Sigmoid colon (tissue), 7 donors: ENCODE data around the gene SCAF4. TPM values are rescaled to one million over a fixed set of nuclear protein-coding genes. Genes with fewer than 3 reads are reported as not detected.

ENCODE experiments used
- DNase-seq: peaks from one replicate; pipeline ENCODE4 v3.0.0-alpha.2; 2019
- H3K27ac ChIP-seq, 4 donors: fragments of 200-600 bp; sonication (generic); one replicate each; pipeline ENCODE4 v1.5.1; 2016 to 2019; ENCODE audit warnings: mild to moderate bottlenecking in 1 of 4
- H3K27me3 ChIP-seq, 3 donors: fragments of 200-600 bp; sonication (generic); one replicate each; pipeline ENCODE4 v1.5.1; 2019; ENCODE audit warnings: mild to moderate bottlenecking in 1 of 3
- H3K36me3 ChIP-seq, 4 donors: fragments of 200-600 bp; sonication (generic); one replicate each; pipeline ENCODE4 v1.5.1; 2016 to 2019
- H3K4me1 ChIP-seq, 4 donors: fragments of 200-600 bp; sonication (generic); one replicate each; pipeline ENCODE4 v1.5.1; 2017 to 2019
- H3K4me3 ChIP-seq, 4 donors: fragments of 200-600 bp; sonication (generic); one replicate each; pipeline ENCODE4 v1.5.1; 2017 to 2019; ENCODE audit warnings: mild to moderate bottlenecking in 2 of 4, moderate library complexity in 1 of 4
- H3K9me3 ChIP-seq, 4 donors: fragments of 200-600 bp in 3 of 4; sonication (generic) in 3 of 4; one replicate each; pipeline versions ENCODE4 v1.5.1 to v1.6.1; 2013 to 2019
- CTCF ChIP-seq, 4 experiments: fragments of 450-650 bp in 3 of 4; fragments of 200-600 bp in 1 of 4; IDR thresholded peaks; one replicate each; pipeline ENCODE4 v1.5.1; 2016 to 2019; ENCODE audit warnings: antibody characterized with exemption in 4 of 4, mild to moderate bottlenecking in 3 of 4, moderate library complexity in 2 of 4
- EP300 ChIP-seq, 4 donors: sonication (generic); formaldehyde crosslinking; IDR thresholded peaks; one replicate each; pipeline ENCODE4 v1.6.1; 2017; ENCODE audit warnings: antibody characterized with exemption in 4 of 4
- POLR2A ChIP-seq, 2 donors: fragments of 450-650 bp; IDR thresholded peaks; one replicate each; pipeline ENCODE4 v1.6.1; 2016; ENCODE audit warnings: antibody characterized with exemption in 2 of 2, mild to moderate bottlenecking in 2 of 2, moderate library complexity in 2 of 2
- POLR2AphosphoS5 ChIP-seq, 4 donors: sonication (generic); formaldehyde crosslinking; IDR thresholded peaks; one replicate each; pipeline ENCODE4 v1.6.1; 2017; ENCODE audit warnings: antibody characterized with exemption in 4 of 4
- WGBS, 2 donors: extraction: QIAGEN DNeasy Blood & Tissue Kit; methylation state at CpG; one replicate each; pipeline ENCODE4 v1.1.7; 2013; 5-methylcytosine and 5-hydroxymethylcytosine counted together
- intact Hi-C: fragments of 100-400 bp; cut with DNase I; formaldehyde crosslinking; loops from one replicate; pipeline ENCODE4 v1.15.1; 2023
- polyA plus RNA-seq, 3 donors: library from polyadenylated mRNA; stranded (reverse); fragments of 200-250 nt; gene quantifications; one replicate each; pipeline ENCODE4 v1.2.3, GENCODE V29; 2013
- small RNA-seq, 3 donors: library from RNA; depleted of rRNA; stranded (forward); fragments of <200 nt; gene quantifications; one replicate each; pipeline ENCODE3, GENCODE V24; 2016
- total RNA-seq, 4 donors: library from RNA; depleted of rRNA; stranded (reverse); fragments of >200 nt; gene quantifications; one replicate each; pipeline ENCODE4 v1.1.0, GENCODE V29; 2016
- donor health status: healthy with polysubstance abuse.
- donor health status: Bipolar disorder and iron deficiency.
- donor health status: healthy.

The SCAF4 gene
- total and polyA plus RNA-seq, 7 donors = 6.0 to 19.1 (median 11.4) TPM

DNA sequence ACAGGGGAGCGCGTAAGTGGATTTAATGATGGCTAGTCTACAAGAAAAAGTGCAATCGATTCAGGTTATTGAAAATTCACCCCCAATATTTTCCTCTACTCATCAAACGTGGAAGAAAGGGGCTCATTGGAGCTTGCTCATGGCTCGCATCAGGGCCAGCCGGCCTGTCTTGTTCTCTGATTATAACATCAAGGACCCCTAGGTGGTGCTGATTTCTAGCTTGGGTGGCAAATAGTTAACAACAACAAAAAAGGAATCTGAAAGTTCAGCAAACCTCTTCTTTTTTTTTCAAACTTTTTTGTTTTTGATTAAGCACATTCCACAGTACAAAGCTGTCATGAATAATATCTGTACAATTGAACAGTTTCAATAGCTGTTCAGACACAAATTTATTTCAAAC lies 108.3 kb downstream of the SCAF4 start:
- H3K9me3 ChIP-seq = no peaks in the 10 kb centered on the region
- intact Hi-C loops = no loop called here
- 88 to 93% methylated on average over 6 of the region's 6 CpGs for WGBS, 2 donors
- no peak overlapping the region for H3K27ac ChIP-seq
- no peak overlapping the region for H3K4me3 ChIP-seq
- H3K4me1 ChIP-seq = no peaks in the 10 kb centered on the region
- no peak for DNase-seq
- no peaks in the 10 kb centered on the region for H3K27me3 ChIP-seq
- no peak for TF ChIP-seq CTCF (IDR thresholded peaks at IDR 0.05)
- TF ChIP-seq POLR2A (IDR thresholded peaks at IDR 0.05) = no peak
- no peak for TF ChIP-seq EP300 (IDR thresholded peaks at IDR 0.05)
- TF ChIP-seq POLR2AphosphoS5 (IDR thresholded peaks at IDR 0.05) = no peak
- no peaks in the 10 kb centered on the region for H3K36me3 ChIP-seq

DNA sequence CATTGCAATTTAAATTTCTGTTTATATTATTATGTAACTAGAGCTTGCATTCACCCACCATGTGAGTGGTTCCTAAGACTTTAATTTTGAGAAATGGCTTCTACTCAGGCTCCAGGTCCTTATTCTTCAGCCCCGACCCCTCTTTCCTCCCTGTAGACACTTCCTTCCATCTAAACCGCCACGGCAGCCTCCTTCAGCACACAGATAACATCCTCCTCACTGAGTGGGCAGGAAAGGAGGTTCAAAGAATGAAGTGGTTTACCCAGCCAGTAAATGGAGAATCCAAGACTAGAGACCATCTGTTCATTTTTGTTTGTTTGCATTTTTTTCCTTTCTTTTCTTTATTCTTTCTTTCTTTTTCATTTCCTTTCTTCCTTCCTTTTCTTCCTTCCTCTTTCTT lies 109.5 kb downstream of the SCAF4 start:
- Histone ChIP-seq H3K9me3 (no peaks in the 10 kb centered on the region), H3K4me1 (no peaks in the 10 kb centered on the region), H3K36me3 (no peaks in the 10 kb centered on the region), H3K27me3 (no peaks in the 10 kb centered on the region), H3K4me3 (no peak overlapping the region), H3K27ac (no peak overlapping the region)
- intact Hi-C loops = no loop called here
- WGBS, 2 donors = 54 to 83% methylated on average over 3 of the region's 3 CpGs
- no peak for DNase-seq
- no peak for TF ChIP-seq EP300 (IDR thresholded peaks at IDR 0.05)
- no peak for TF ChIP-seq POLR2AphosphoS5 (IDR thresholded peaks at IDR 0.05)
- no peak for TF ChIP-seq POLR2A (IDR thresholded peaks at IDR 0.05)
- TF ChIP-seq CTCF (IDR thresholded peaks at IDR 0.05) = no peak

Small RNA genes within 50 kb of the gene (small RNA-seq; reads per million reads assigned to genes)
- 0 reads per million in 3 donors for gene RF01241

Other genes starting within 250 kb of the SCAF4 start
- gene SOD1, start 72.4 kb downstream of the SCAF4 start, total RNA-seq = 100 to 1,000 TPM; 169 to 279 (median 199) TPM
- 100 to 1,000 TPM; 505 to 648 (median 568) TPM for gene SOD1, start 72.4 kb downstream of the SCAF4 start, polyA plus RNA-seq
- 1 to 10 TPM in 2 of 4 donors, under 1 TPM in 2; 0.71 to 1.9 (median 1.1) TPM for gene HUNK, start 140.9 kb upstream of the SCAF4 start, total RNA-seq
- gene HUNK, start 140.9 kb upstream of the SCAF4 start, polyA plus RNA-seq = 1 to 10 TPM; 1.2 to 2.6 (median 2.1) TPM